HG03139 (cell line): Measurements from ENCODE around the gene EIF5.

Experiments
- ATAC-seq: cut with Tn5 transposase; IDR thresholded peaks from one replicate; pipeline ENCODE4 v1.9.1; 2021; ENCODE audit not compliant: unreplicated experiment

EIF5 gene

GRCh38 chr14:103361867-103362266 lies 27.8 kb downstream of the EIF5 start:
- ATAC-seq, result no peak

DNA sequence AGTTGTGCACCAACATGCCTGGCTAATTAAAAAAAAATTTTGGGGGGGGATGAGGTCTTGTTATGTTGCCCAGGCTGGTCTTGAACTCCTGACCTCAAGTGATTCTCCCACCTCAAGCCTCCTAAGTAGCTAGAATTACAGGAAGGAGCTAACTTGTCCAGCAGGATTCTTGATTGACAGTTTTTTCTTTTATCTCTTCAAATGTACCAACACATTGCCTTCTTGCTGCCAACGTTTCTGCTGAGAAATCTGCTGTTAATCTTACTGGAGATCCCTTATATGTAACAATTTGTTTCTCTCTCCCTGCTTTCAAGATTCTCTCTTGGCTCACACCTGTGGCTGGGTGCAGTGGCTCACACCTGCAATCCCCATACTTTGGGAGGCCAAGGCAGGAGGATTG lies 28.7 kb downstream of the EIF5 start:
- ATAC-seq, result no peak

- no peak for ATAC-seq
Measured at GRCh38 chr14:103366741-103367140, 32.7 kb downstream of the EIF5 start.

GRCh38 chr14:103367995-103368394 lies 34.0 kb downstream of the EIF5 start:
- ATAC-seq, result no peak

DNA sequence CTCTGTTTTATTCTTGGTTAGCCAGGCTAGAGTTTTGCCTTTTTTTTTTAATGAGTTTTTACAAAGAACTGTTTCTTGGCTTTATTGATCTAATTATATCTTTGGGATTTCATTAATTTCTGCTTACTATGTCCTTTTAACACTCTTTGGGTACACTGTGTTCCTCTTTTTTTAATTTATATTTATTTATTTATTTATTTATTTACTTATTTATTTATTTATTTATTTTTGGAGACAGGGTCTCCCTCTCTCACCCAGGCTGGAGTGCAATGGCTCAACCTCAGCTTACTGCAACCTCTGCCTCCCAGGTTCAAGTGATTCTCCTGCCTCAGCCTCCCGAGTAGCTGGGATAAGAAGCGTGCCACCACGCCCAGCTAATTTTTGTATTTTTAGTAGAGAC lies 36.0 kb downstream of the EIF5 start:
- ATAC-seq, result no peak

GRCh38 chr14:103372017-103372416 lies 38.0 kb downstream of the EIF5 start:
- no peak for ATAC-seq

GRCh38 chr14:103372552-103373304 lies 38.7 kb downstream of the EIF5 start:
- ATAC-seq, result no peak

DNA sequence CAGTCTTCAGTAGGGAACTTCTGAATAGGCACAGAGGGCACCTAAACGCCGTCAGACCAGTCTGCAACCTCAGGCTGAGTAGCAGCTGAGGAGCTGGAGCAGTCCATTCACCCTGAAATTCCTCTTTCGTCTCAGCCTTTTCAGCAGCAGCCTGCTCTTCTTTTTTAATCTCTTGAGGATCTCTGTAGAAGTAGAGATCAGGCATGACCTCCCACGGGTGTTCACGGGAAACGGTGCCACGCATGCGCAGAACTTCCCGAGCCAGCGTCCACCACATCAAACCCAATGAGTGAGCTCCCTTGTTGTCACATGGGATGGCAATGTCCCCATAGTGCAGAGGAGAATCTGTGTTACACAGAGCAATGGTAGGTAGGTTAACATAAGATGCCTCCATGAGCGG lies 40.1 kb downstream of the EIF5 start:
- no peak for ATAC-seq

- ATAC-seq, result no peak
Measured at GRCh38 chr14:103377522-103378037, 43.5 kb downstream of the EIF5 start.

DNA sequence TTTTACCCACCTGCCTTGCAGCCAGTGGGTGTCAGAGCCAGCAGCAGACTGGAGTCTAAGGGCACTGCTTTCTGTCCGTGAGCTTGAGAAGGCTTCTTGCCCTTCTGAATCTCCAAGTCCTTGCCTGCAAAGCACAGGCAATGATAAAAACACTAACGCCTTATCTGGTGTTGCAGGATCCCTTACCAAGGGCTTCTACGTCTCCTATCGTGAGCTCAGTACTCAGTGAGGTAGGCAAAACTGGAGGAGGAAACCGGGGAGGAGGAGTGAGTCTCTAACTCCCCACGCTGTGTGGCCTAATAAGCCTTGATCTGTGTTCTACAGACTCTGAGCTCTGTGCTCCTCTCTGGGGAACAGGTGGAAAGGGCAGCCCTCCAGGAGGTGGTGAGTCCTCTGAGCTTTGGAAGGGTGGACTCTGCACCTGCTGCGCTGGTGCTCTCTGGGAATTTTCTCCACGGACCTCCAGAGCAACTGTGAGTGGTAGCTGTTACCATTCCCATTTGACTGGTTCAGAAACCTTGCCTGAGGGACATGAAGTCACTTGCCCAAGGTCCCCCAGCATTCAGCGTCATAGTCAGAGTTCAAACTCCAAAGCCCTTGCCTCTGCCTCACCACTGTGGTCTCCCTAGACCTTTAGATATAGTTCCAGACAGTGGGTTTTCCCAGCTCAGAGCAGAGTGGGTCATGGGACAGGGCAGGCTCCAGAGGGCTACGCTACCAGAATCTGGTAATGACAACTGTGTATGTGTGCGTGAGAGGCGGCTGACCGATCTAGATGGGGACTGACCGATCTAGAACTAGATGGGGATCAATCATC lies 44.2 kb downstream of the EIF5 start:
- ATAC-seq, result no peak

DNA sequence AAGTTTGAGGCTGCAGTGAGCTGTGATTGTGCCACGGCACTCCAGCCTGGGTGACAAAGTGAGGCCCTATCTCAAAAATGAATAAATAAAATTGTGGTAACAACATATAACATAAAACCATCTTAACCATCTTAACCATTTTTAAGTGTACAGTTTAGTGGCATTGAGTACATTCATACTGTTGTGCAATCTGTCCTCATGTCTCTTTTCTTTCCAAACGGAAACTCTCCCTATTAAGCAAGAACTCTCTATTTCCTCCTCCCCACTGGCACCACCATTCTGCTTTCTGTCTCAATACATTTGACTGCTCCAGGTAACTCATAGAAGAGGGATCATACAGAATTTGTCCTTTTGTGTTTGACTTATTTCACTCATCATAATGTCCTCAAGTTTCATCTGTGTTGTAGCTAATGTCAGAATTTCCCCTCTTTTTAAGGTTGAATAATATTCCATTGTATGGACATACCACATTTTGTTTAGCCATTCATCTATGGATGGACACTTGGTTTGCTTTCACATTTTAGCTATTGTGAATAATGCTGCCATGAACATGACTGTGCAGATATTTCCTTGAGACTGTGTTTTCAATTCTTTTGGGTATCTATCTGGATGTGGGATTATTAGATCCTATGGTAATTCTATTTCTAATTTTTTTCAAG lies 46.8 kb downstream of the EIF5 start:
- no peak for ATAC-seq

DNA sequence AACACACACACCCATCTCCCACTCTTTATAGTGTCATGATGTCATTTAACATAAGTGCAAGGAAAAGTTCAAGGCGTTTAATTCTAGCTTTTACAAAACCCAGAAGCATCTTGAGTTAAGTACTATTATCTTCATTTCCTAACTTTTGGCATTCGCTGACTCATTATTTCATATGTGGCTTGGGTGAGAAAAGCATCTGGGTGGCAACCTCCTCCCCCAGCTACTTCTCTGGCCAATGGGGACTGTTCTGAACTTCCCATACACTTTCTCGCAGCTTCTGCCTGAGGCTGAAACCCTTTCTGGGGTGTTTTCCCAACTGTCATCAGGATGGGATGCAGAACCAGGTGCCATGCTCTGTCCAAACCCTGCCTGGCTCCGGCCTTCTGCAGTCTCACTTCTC lies 48.3 kb downstream of the EIF5 start:
- ATAC-seq, result no peak

- peak; percentile 7 for ATAC-seq
Measured at GRCh38 chr14:103384450-103385151, 50.6 kb downstream of the EIF5 start.

DNA sequence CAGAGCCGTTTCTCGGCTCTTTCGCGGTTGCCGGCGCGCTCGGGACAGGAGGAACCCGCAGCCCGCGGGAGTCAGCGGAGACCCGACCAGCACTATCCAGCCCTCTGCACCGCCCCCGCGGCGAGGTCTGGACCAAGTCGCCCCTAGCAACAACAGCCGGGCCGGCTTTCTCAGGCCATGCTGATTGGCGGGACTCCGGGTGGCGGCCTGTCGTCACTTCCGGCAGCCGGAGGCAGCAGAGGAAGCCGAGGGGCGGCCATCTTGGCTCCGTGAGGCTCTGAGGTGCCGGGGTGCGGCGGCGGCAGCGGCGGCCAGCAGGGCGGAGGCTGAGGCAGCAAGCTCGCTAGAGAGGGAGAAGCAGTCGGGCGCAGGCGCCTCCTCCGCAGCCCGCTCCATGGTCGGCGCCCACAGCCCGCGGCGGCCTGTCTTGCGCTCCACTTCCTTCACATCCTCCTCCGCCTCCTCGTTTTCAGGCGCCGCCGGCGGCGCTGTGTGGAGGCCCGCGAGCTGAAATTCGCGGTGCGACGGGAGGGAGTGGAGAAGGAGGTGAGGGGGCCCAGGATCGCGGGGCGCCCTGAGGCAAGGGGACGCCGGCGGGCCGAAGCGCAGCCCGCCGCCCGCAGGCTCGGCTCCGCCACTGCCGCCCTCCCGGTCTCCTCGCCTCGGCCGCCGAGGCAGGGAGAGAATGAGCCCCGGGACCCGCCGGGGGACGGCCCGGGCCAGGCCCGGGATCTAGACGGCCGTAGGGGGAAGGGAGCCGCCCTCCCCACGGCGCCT lies 51.3 kb downstream of the EIF5 start, which contains the start of gene MARK3:
TSS of gene MARK3 (plus strand) at position 264 of the 777 bp plus-strand sequence. CDS start 615 bp downstream, outside the sequence.
- ATAC-seq, result peak; percentile 90

GRCh38 chr14:103385929-103386712 lies 52.1 kb downstream of the EIF5 start:
- ATAC-seq, result peak; percentile 9

- ATAC-seq, result no peak
Measured at GRCh38 chr14:103386713-103387329, 52.8 kb downstream of the EIF5 start.

GRCh38 chr14:103388664-103389063 lies 54.6 kb downstream of the EIF5 start:
- no peak for ATAC-seq

GRCh38 chr14:103390605-103391004 lies 56.6 kb downstream of the EIF5 start:
- ATAC-seq, result no peak

GRCh38 chr14:103391048-103391447 lies 57.0 kb downstream of the EIF5 start:
- ATAC-seq, result no peak
